Measurements from ENCODE around the gene PDE8A. TPM values are rescaled to one million over a fixed set of nuclear protein-coding genes. Genes with fewer than 3 reads are reported as not detected.
"Not testable (repeated sequence)": the region's sequence is repeated elsewhere in the genome, so short reads cannot be mapped to it uniquely, and the experiment has no call there.

PDE8A gene
- total RNA-seq, 4 donors from 2014 or later: 14.0 to 28.6 (median 22.2) TPM

DNA sequence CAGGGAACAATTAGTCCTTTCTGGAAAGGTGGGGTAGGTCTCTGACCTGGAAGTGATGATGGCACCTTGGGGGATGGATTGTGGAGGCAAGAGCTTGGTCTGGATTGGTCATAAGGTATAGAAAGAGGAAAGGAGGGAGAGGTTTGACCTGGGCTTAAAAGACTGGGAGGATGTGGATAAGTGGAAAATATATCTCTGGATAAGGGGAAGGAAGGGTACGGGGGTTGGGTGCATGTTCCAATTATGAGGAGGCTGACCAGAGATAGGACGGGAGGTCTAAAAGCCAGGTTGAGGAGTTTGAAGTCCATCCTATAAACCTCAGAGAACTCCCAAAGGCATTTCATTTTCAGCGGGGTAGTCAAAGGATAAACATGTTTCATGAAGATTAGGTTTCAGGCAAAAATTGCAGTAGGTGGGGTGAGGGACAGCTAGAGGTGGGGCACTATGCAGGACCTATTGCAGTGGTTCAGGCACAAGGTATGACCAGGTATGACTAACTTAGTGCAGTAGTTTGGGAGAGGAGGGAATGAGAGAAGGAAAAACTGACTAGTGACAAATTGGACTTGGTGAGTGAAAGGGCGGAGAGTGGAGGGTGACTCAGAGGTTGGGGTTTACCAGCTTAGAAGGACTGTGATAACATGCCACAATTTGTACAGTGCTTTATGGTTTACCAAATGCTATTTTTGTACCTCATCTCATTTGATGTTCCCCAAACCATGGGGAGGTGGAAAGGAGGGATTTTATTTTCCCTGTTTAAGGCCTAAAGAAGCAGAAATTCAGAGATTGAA, 10.7 kb downstream of the PDE8A start:
- no peak overlapping the region for H3K4me3 ChIP-seq
- WGBS, 2 donors: 48 to 61% methylated on average over 4 of the region's 4 CpGs
- intact Hi-C loops (cut with DNase I): no loop called here
- peak overlapping the region in 1 of 4 donors; percentile 2 for H3K27ac ChIP-seq
- no peak for DNase-seq
- H3K9me3 ChIP-seq: no peaks in the 10 kb centered on the region
- H3K36me3 ChIP-seq: no peaks in the 10 kb centered on the region
- no peaks in the 10 kb centered on the region for H3K27me3 ChIP-seq
- H3K4me1 ChIP-seq: peaks cover 10 to 40% (median 21%) of the 10 kb centered on the region in 3 donors
- TF ChIP-seq POLR2A (IDR thresholded peaks at IDR 0.05): no peak
- TF ChIP-seq, protein P1, sequence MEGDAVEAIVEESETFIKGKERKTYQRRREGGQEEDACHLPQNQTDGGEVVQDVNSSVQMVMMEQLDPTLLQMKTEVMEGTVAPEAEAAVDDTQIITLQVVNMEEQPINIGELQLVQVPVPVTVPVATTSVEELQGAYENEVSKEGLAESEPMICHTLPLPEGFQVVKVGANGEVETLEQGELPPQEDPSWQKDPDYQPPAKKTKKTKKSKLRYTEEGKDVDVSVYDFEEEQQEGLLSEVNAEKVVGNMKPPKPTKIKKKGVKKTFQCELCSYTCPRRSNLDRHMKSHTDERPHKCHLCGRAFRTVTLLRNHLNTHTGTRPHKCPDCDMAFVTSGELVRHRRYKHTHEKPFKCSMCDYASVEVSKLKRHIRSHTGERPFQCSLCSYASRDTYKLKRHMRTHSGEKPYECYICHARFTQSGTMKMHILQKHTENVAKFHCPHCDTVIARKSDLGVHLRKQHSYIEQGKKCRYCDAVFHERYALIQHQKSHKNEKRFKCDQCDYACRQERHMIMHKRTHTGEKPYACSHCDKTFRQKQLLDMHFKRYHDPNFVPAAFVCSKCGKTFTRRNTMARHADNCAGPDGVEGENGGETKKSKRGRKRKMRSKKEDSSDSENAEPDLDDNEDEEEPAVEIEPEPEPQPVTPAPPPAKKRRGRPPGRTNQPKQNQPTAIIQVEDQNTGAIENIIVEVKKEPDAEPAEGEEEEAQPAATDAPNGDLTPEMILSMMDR (IDR thresholded peaks at IDR 0.05): no peak

DNA sequence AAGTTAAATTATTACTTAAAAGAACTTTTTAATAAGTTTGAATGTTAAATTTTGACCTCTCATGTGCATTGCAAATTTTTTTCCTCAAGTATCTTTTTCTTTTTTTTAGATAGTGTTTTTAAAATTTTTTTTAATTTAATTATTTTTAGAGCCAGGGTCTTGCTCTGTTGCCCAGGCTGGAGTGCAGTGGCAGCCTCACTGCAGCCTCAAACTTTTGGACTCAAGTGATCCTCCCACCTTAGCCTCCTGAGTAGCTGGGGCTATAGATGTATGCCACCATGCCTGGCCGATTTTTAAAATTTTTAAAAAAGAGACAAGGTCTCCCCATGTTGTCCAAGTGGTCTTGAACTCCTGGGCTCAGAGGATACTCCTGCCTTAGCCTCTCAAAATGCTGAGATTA, 14.4 kb downstream of the PDE8A start:
- DNase-seq: no peak
- Histone ChIP-seq H3K4me3 (no peak overlapping the region), H3K9me3 (no peaks in the 10 kb centered on the region), H3K36me3 (no peaks in the 10 kb centered on the region), H3K4me1 (peaks cover 5 to 37% (median 25%) of the 10 kb centered on the region in 3 donors), H3K27ac (no peak overlapping the region), H3K27me3 (no peaks in the 10 kb centered on the region)
- intact Hi-C loops (cut with DNase I): no loop called here
- 90 to 100% methylated on average over 1 of the region's 1 CpG for WGBS, 2 donors
- no peak for TF ChIP-seq POLR2A (IDR thresholded peaks at IDR 0.05)
- TF ChIP-seq, protein P1 (IDR thresholded peaks at IDR 0.05): no peak

DNA sequence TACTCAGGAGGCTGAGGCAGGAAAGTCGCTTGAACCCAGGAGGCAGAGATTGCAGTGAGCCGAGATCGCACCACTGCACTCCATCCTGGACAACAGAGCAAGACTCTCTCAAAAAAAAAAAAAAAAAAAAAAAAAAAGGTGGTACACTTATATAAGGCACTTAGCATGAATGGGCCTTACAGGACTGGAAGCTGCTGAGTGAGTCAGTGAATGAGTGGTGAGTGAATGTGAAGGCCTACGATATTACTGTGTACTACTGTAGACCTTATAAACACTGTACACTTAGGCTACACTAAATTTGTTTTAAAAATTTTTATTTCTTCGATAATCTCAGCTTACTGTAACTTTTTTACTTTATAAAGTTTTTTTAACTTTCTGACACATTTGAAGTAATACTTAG, 15.1 kb downstream of the PDE8A start:
- H3K27me3 ChIP-seq; H3K9me3 ChIP-seq; DNase-seq; H3K4me3 ChIP-seq; H3K27ac ChIP-seq; intact Hi-C loops (cut with DNase I); H3K36me3 ChIP-seq: not testable (repeated sequence)
- WGBS, 2 donors: 84% methylated on average over 4 to 5 of the region's 5 CpGs
- peaks cover 5 to 32% (median 25%) of the 10 kb centered on the region in 3 donors for H3K4me1 ChIP-seq

DNA sequence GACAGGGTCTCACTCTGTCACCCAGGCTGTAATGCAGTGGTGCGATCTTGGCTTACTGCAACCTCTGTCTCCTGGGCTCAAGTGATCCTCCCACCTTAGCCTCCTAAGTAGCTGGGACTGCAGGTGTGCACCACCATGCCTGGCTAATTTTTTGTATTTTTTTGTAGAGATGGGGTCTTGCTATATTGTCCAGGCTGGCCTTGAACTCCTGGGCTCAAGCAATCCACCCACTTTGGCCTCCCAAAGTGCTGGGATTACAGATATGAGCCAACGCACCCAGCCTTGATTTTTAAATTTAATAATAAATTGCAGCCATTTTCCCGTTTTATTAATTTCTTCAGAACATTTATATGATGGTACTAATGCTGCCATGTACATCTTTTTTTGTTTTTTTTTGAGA, 15.6 kb downstream of the PDE8A start:
- peaks cover 5 to 27% (median 21%) of the 10 kb centered on the region in 3 donors for H3K4me1 ChIP-seq
- WGBS, 2 donors: 78 to 88% methylated on average over 3 of the region's 3 CpGs
- DNase-seq; H3K27me3 ChIP-seq; H3K27ac ChIP-seq; H3K4me3 ChIP-seq; H3K36me3 ChIP-seq; H3K9me3 ChIP-seq; intact Hi-C loops (cut with DNase I): not testable (repeated sequence)

DNA sequence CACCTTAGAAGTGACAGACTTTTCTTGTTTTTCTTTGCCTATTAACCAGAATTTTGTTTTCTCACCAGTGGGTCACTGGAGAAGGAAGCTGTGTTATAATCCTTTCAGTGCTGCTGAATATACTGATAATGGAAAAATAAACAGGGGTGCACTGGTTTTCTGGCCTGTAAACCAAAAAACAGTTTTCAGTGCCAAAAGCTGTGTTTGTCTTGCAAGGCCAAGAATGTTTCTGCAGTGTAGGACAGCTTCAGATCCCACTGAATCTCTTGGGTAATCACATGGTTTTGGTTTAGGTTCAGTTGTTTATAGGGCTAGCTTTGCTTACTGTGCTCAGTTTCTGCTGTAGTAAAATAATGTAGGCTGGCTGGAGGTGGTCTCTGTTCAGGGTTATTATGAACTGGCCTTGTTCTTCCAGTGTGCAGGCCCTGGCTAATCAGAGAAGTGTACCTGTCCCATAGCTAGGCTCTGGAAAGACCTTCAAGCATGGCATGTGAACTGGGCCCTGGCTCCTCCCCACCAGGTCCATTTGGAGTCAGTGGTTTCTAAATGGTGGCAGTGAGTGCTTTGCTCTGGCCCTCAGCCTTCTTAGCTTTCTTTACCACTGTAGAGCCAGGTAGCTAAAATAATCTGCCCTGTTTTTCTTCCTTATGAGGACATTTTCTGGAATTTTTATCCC, 18.7 kb downstream of the PDE8A start:
- H3K4me3 ChIP-seq: no peak overlapping the region
- H3K27ac ChIP-seq: peak overlapping the region in 1 of 4 donors; percentile 21
- H3K36me3 ChIP-seq: no peaks in the 10 kb centered on the region
- no peak for DNase-seq
- intact Hi-C loops (cut with DNase I): no loop called here
- no peaks in the 10 kb centered on the region for H3K27me3 ChIP-seq
- TF ChIP-seq, protein P1 (IDR thresholded peaks at IDR 0.05): no peak
- TF ChIP-seq POLR2A (IDR thresholded peaks at IDR 0.05): no peak
- H3K9me3 ChIP-seq: no peaks in the 10 kb centered on the region
- peaks cover 5 to 26% (median 13%) of the 10 kb centered on the region in 3 donors for H3K4me1 ChIP-seq

DNA sequence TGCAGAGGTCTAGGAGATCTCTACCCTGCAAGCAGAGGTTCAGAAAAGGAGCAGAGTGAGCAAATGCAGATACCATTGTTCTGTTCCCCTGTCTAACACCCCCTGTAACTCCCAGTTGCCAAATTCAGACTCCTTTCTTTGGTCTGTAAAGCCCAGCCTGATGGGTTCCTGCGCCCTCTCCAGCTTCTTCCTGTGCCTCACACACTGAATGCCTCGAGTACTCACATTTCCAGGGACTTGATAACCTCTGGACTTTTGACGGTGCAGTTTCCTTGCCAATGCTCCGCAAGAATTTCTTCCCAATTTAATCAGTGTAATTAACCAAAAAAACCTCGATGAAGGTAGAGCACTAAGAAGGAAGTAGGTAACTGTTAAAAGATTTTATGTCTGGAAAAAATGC, 19.3 kb downstream of the PDE8A start:
- Histone ChIP-seq H3K4me1 (peaks cover 5 to 26% (median 17%) of the 10 kb centered on the region in 3 donors), H3K27ac (peak overlapping the region in 1 of 4 donors; percentile 21), H3K27me3 (no peaks in the 10 kb centered on the region), H3K36me3 (no peaks in the 10 kb centered on the region), H3K4me3 (no peak overlapping the region), H3K9me3 (no peaks in the 10 kb centered on the region)
- no peak for DNase-seq
- intact Hi-C loops (cut with DNase I): no loop called here
- 83 to 84% methylated on average over 5 of the region's 5 CpGs for WGBS, 2 donors
- TF ChIP-seq POLR2A (IDR thresholded peaks at IDR 0.05): no peak
- TF ChIP-seq, protein P1 (IDR thresholded peaks at IDR 0.05): no peak
